Nephron (organoid): ENCODE data around the gene ANXA4.

Experiments
- H3K27ac Mint-ChIP-seq, 3 experiments: 2 replicates each; pipeline ENCODE4 v1.8.0; 2020; ENCODE audit warnings: mixed read lengths in 3 of 3, mild to moderate bottlenecking in 2 of 3, moderate library complexity in 1 of 3
- H3K27me3 Mint-ChIP-seq: 2 replicates; pipeline ENCODE4 v1.8.0; 2021; ENCODE audit warnings: low read depth, mild to moderate bottlenecking, moderate library complexity, mixed read lengths
- H3K36me3 Mint-ChIP-seq: 2 replicates; pipeline ENCODE4 v1.8.0; 2020; ENCODE audit warnings: low read depth, mixed read lengths
- H3K4me1 Mint-ChIP-seq: 2 replicates; pipeline ENCODE4 v1.8.0; 2020; ENCODE audit warnings: mixed read lengths
- H3K4me3 Mint-ChIP-seq, 3 experiments: 2 replicates each; pipeline ENCODE4 v1.8.0; 2020; ENCODE audit warnings: mild to moderate bottlenecking in 3 of 3, mixed read lengths in 3 of 3, moderate library complexity in 2 of 3
- H3K9me3 Mint-ChIP-seq: 2 replicates; pipeline ENCODE4 v1.8.0; 2020; ENCODE audit warnings: mixed read lengths
- TF ChIP-seq, protein P1 (sequence below), 3 experiments: fragments of 200-600 bp; sonication (generic); IDR thresholded peaks; one replicate each; pipeline ENCODE4 v1.5.0; 2021; ENCODE audit warnings: antibody characterized with exemption in 3 of 3; ENCODE audit not compliant: unreplicated experiment in 3 of 3

Gene ANXA4

DNA sequence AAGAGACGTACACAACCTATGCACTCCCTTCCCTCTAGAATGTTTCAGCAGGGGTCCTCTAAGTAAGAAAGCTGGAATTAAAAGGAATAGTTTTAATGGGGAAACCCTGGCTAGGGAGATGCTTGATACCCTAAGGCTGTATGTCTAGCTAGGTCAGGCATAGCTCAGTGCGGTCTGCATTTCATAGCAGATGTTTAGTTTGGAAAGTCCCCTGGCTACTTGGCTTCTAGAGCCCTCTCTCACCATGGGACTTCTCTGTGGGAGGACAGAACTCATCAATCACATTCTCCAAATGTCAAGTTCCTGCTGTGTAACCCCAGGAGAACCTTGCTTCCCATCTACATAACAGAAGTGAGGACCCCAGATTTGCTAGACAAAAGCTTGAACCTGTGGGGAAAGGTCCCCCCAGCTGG, 24.1 kb upstream of the ANXA4 start:
- TF ChIP-seq, protein P1, sequence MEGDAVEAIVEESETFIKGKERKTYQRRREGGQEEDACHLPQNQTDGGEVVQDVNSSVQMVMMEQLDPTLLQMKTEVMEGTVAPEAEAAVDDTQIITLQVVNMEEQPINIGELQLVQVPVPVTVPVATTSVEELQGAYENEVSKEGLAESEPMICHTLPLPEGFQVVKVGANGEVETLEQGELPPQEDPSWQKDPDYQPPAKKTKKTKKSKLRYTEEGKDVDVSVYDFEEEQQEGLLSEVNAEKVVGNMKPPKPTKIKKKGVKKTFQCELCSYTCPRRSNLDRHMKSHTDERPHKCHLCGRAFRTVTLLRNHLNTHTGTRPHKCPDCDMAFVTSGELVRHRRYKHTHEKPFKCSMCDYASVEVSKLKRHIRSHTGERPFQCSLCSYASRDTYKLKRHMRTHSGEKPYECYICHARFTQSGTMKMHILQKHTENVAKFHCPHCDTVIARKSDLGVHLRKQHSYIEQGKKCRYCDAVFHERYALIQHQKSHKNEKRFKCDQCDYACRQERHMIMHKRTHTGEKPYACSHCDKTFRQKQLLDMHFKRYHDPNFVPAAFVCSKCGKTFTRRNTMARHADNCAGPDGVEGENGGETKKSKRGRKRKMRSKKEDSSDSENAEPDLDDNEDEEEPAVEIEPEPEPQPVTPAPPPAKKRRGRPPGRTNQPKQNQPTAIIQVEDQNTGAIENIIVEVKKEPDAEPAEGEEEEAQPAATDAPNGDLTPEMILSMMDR (IDR thresholded peaks at IDR 0.05; ENCODE audit: unreplicated experiment in 3 of 3), result no peak
- Mint-ChIP-seq H3K36me3 (no peaks in the 10 kb centered on the region), H3K27ac (peak overlapping the region; percentile 62 to 73 (median 73)), H3K4me3 (no peak overlapping the region), H3K9me3 (no peaks in the 10 kb centered on the region), H3K27me3 (no peaks in the 10 kb centered on the region), H3K4me1 (peaks cover 35% of the 10 kb centered on the region)

DNA sequence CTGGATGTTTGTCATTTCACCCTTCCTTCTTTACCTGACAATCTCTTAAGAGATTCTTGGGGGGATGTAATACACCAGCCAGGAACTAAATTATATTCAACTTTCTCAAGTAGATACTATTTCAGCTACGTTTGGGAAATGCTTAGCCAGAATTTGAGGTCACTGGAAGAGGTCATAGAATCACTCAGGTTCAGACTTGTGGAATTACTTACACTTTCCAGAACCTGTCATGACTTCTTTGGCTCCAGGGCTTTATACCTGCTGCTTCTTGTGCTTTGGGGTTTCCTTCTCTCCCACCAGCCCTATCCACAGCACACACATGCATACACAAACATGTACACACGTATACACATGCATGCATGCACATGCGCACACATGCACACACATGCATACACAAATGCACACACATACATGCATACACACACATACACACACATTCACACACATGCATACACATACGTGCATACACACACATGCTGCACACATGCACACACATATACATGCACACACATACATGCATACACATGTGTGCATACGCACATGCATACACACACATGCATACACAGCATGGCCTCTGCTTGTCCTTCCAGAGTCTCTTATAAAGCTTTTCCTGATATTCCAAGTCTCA, 23.5 kb upstream of the ANXA4 start:
- Mint-ChIP-seq H3K9me3 (no peaks in the 10 kb centered on the region), H3K36me3 (no peaks in the 10 kb centered on the region), H3K4me1 (peaks cover 35% of the 10 kb centered on the region)

DNA sequence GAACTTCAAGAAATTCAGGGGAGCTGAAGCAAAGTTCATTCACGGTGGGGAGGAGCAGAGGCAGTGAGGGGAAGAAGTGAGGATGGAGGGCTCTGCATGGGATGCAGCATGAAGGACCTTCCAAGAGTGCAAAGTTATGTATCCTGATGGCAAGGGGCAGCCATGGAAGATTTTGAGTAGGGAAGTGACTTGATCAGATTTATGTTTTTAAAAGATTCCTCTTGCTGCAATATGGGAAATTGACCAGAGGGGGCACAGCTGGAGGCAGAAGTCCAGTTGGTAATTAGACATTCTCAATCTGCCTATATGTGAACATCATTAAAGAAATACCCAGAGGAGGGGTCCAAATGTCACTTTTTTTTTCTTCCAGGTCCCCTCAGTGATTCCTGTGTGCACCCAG, 21.5 kb upstream of the ANXA4 start:
- no peaks in the 10 kb centered on the region for H3K27me3 Mint-ChIP-seq
- no peaks in the 10 kb centered on the region for H3K36me3 Mint-ChIP-seq
- TF ChIP-seq, protein P1 (IDR thresholded peaks at IDR 0.05; ENCODE audit: unreplicated experiment in 3 of 3), result peak in 2 of 3 experiments; percentile 29 to 43
- peaks cover 30% of the 10 kb centered on the region for H3K4me1 Mint-ChIP-seq
- H3K9me3 Mint-ChIP-seq, result no peaks in the 10 kb centered on the region
- no peak overlapping the region for H3K4me3 Mint-ChIP-seq
- H3K27ac Mint-ChIP-seq, result no peak overlapping the region

More for the DNA sequence above, 23.5 kb upstream of the ANXA4 start:
- Mint-ChIP-seq H3K27ac (peak overlapping the region in 2 of 3 experiments; percentile 35 to 73), H3K4me3 (no peak overlapping the region), H3K27me3 (no peaks in the 10 kb centered on the region)
- TF ChIP-seq, protein P1 (IDR thresholded peaks at IDR 0.05; ENCODE audit: unreplicated experiment in 3 of 3), result no peak

- Mint-ChIP-seq H3K4me3 (no peak overlapping the region), H3K27me3 (peaks cover 2% of the 10 kb centered on the region), H3K9me3 (no peaks in the 10 kb centered on the region), H3K36me3 (no peaks in the 10 kb centered on the region), H3K4me1 (peaks cover 29% of the 10 kb centered on the region), H3K27ac (no peak overlapping the region)
- TF ChIP-seq, protein P1 (IDR thresholded peaks at IDR 0.05; ENCODE audit: unreplicated experiment in 3 of 3), result no peak
Observed at GRCh38 chr2:69721022-69721421, 20.9 kb upstream of the ANXA4 start.

- peaks cover 5% of the 10 kb centered on the region for H3K4me1 Mint-ChIP-seq
- H3K4me3 Mint-ChIP-seq, result no peak overlapping the region
- peaks cover 3% of the 10 kb centered on the region for H3K27me3 Mint-ChIP-seq
- TF ChIP-seq, protein P1 (IDR thresholded peaks at IDR 0.05; ENCODE audit: unreplicated experiment in 3 of 3), result no peak
- no peaks in the 10 kb centered on the region for H3K9me3 Mint-ChIP-seq
- no peak overlapping the region for H3K27ac Mint-ChIP-seq
- H3K36me3 Mint-ChIP-seq, result no peaks in the 10 kb centered on the region
Observed at GRCh38 chr2:69723791-69724190, 18.1 kb upstream of the ANXA4 start.

DNA sequence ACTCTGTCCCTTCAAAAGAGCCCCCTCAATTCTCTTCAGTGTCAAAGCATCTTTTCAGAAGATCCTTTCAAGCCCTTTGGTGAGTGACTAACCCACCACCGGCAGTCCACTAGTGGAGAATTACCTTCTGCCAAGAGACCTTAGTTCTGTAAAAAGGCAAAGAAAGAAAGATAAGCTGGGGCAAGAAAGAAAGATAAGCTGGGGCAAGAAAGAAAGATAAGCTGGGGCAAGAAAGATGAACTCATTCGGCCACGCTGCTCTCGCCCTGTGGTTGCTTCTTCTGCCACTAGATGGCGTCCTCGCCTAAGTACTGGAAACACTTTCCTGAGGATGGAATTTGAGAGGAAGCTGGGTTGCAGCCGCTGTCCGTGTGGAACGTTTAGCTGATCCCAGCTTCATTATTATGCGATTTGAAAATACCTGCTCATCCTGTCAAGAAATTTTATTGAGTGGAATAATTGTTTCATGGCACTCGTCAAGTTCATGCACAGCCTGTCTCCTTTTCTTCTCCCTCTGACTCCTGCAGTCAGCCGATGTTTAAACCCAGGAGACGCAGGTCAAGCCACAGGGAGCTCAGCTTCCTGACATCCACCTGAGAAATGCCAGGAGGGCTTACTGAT, 17.3 kb upstream of the ANXA4 start:
- Mint-ChIP-seq H3K9me3 (no peaks in the 10 kb centered on the region), H3K27me3 (peaks cover 3% of the 10 kb centered on the region), H3K4me1 (peaks cover 5% of the 10 kb centered on the region), H3K27ac (no peak overlapping the region), H3K36me3 (no peaks in the 10 kb centered on the region), H3K4me3 (peak overlapping the region; percentile 61 to 63 (median 61))
- TF ChIP-seq, protein P1 (IDR thresholded peaks at IDR 0.05; ENCODE audit: unreplicated experiment in 3 of 3), result peak; percentile 94 to 96 (median 95)
